ENCODE results near the gene TRIM27.
"Not testable (repeated sequence)": the region's sequence is repeated elsewhere in the genome, so short reads cannot be mapped to it uniquely, and the experiment has no call there.

The TRIM27 gene

DNA sequence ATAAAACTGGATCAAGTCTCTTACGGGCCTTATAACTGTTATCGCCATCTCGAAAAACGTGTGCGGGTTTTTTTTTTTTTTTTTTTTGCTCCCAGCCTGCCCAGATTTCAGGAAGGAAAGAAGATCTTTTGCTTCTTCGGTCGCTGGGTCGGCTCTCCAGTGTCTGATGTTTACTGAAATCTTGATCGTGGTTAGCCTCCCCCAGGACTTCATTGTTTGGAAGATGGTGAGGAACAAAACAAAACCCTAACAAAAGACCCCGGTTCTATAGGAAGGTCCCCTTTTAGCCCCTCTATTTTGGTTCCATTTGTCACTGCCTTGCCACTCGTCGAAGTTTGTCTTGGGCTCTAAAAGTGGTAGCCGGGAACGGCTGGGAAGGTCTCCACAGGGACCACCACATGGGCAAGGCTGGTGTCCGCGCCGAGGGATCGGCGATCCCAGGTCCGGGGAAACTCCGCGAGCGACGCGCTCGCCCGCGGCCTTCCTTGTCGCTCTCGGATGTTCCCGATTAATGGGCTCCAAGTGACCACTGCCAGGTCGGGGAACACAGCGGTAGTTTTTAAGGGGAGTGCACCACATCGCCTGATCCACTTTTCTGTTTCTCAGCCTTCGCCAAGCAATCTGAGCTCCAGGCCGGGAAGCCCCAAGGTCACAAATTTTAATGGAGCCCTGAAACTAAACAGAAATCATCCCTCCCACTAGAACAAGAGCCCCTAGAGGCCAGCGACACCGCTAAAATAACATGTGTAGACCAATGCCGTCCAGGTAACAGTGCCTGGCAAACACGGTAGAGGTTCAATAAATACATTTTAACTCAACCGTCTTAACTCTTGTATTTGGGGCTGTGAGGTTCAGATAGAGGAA lies 27.0 kb downstream of the TRIM27 start:
- peak; percentile 71 for DNase-seq (ENCODE audit: low spot score)

DNA sequence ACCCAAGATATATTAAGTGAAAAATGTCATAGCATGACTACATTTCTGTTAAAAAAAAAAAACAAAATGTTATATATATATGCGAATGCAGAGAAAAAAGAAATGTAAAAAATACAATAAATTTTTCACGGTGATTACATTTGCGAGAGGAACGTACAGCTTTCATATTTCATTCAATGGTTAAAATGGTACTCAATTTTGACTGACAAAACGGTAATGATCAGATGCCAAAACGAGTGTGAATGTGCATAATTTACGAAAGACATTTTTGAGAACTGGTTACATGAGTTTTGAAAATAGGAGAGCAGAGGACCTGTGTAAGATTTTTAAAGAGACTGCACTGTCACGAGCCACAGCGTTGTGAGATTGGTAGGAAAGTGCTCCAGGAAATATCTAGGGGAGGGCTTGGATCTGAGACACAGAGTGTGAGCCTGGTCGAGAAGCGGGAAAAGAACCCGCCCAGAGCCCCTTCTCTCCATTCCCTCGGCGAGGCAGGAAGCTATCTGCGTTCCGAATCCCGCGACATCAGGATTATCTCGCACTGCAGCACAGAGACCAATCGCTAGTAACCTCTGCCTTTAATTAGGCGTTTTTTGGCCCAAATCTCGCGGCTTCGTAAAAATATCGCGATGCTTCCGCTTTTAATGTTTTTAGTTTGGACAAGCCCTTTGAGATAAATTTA lies 28.5 kb downstream of the TRIM27 start:
- peak; percentile 96 for DNase-seq (ENCODE audit: low spot score)

DNA sequence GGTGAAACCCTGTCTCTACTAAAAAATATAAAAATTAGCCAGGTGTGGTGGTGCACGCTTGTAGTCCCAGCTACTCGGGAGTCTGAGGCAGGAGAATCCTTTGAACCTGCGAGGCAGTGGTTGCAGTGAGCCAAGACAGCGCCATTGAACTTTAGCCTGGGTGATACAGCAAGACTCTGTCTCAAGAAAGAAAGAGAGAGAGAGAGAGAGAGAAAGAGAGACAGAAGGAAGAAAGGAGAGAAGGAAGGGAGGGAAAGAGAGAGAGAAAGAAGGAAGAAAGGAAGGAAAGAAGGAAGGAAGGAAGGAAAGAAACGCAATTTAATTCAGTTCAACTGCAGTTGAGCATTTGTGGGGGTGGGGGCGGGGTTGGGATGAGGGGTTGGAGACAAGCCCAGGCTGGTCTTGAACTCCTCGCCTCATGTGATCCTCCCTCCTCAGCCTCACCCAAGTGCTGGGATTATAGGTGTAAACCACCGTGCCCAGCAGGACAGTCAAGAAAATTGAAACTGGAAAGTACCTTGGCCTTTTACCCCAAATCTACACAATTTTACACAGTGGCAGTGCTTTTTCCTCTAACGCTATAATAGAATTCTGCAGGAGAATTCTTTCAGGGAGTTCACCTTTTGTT lies 30.5 kb downstream of the TRIM27 start:
- DNase-seq (ENCODE audit: low spot score): no peak

DNA sequence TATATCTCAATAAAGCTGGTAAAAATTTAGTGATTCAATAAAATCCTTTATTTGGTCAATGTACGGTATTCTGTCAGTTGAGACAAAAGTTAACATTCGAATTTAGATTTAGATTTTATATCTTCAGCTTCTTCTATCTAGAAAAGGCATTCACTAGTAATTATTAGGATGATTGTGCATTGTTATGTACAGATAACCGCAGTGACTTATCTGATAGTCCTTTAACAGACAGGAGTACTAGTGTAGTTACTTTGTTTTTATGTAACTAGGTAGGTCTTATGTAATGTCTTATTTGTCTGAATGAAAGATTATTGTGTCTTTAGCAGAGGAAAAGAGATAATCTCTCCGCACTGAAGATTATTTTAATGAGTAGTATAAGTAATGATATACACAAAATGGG lies 31.3 kb downstream of the TRIM27 start:
- DNase-seq (ENCODE audit: low spot score): no peak

DNA sequence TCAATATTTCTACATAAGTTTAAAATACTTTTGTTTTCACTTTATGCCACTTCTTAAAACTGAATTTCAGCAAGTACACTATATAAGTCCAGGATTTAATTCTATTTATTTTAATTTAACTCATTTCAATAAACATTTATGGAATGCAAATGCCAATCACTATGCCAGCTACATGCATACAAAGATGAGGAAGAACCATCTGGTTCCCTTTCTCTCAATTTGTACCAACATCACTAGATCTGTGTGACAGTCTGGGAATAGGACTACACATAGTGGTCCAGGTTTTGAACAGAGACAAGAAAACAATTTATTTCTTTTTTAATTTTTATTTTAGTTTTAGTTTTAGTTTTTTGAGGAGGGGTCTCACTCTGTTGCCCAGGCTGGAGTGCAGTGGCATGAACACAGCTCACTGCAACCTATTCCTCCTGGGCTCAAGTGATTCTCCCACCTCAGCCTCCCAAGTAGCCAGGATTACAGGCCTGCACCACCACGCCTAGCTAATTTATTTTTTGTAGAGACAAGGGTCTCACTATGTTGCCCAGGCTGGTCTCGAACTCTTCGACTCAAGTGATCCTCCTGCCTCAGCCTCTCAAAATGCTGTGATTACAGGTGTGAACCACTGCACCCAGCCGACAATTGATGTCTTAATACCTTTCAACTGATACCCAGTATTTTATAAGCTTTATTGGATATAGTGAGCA lies 35.8 kb downstream of the TRIM27 start:
- DNase-seq (ENCODE audit: low spot score): no peak

DNA sequence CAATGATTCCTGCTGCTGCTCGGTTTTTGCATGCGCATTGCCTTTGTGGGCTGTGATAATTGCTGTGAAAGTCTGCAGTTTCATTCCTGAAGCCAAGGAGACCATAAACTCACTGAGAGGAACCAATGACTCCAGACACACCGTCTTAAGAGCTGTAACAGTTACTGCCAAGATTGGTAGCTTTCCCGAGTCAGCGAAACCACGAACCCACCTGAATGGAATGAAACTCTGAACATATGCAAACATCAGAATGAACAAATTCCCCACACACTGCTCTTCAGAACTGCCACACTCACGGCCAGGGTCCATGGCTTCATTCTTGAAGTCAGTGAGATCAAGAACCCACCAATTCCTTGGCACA lies 37.7 kb downstream of the TRIM27 start:
- DNase-seq (ENCODE audit: low spot score): no peak

DNA sequence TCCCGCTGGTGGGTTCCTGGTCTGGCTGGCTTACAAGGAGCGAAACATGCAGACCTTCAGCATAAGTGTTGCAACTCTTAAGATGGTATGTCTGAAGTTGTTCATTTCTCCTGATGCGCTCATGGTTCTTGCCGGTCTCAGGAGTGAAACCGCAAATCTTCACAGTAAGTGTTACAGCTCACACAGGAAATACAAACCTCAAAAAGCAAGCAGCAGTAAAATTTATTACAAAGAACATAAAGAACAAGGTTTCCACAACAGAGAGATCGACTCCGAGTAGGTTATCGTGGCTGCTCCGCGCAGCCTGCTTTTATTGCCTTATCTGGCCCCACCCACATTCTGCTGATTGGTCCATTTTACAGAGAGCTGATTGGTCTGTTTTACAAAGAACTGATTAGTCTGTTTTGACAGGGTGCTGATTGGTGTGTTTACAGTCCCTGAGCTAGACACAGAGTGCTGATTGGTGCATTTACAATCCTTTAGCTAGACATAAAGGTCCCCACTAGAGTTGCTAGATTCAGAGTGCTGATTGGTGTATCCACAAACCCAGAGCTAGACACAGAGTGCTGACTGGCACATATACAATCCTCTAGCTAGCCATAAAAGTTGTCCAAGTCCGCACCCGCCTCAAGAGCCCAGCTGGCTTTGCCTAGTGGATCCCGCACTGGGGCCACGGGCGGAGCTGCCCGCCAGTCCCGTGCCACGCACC lies 39.2 kb downstream of the TRIM27 start:
- peak; percentile 87 for DNase-seq (ENCODE audit: low spot score)

DNA sequence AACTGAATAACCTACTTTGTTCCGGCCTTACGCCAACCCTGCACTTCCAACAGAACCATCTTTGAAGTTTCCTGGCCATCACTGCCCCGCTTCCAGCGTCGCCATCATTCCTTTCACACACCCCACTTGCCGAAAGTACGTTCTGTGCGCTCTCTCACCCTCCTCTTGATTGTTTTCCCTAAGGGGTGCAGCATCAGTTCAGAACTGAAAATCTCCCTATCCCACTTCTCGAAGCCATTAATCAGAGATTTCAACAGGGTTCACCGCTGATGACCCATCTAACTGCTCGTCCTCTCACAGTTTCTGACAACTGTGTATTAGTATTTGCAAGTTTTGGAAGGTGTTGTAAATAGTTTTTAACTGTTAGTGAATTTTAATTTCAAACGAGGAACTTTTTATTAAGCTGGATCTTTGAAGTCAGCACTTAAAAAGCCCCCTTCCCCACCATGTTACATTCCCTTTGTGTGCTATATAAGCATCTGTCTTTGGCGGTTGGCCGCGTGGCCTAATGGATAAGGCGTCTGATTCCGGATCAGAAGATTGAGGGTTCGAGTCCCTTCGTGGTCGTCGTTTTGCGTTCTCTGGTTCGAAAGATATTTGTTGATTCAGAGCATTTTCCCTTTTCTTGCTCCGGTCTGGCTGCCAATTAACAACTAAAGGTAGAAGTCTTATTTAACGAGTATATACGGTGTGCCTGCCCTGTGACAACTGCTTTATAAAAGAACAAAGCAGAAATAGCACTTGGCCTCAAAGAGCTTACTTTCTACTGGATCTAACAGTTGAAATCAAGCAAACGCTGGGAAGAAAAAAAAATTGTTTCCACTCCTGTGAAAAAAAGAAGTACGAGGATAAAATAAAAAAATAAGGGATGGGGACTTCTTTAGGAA lies 42.6 kb downstream of the TRIM27 start:
- peak; percentile 44 for DNase-seq (ENCODE audit: low spot score)

DNA sequence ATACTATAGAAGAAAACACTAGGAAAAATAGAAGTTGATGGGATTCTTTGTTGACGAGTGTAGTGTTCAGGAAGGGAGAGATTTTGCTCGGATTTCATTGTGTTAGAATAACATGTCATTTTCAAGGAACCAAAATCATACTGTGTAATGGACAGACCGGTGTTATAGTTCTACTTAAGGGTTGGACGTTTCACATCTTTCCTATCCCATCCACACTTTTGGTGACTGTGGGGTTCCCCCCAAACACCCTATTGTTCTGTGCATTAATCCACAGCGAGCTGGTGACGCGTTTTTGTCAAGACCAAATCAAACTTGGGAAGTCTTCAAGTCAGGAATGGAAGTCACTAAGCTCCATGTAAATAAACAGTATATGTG lies 43.3 kb downstream of the TRIM27 start:
- DNase-seq (ENCODE audit: low spot score): no peak

DNA sequence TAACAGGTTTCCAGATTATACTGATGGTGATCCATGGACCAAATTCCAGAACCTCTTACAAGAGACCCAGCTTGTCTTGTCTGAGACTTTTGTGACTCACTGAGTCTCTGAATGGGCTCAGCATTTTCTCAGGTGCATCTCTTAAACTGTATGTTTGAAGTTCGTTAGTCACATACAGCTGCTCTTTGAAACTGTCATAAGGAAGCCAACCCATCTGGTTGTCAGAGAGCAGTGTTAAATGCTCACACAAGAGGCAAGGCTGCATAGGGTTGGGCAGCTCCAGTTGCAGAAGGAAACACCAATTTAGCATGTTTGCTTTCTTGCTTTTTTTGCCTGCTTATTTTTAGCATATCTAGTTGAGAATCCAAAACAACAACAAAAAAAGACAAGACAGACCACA lies 47.1 kb downstream of the TRIM27 start:
- no peak for DNase-seq (ENCODE audit: low spot score)

DNA sequence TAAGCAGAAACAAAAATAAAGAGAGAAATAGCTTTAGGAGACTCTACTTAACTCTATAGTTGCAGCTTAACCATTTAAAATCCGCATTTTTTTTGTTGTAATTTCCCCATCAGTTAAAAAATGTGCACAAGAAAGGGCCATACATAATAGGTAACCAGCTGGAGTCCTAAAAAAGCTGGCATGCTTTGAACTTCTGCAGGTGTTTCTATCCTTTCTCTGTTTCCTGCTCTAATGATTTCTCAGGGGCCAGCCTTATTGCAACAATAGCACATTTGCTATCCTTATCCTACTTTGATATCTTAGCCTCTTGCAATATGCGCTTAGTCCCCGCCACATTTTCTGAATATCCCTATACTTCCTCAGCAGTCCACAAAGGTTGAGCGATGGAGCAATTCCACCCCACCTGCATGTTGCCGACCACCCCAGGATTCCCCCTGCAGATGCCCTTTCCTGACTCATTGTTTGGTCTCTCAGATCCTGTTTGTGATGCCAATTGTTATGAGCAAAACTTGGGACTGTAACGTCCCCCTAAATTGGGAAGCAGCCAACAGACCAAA lies 48.5 kb downstream of the TRIM27 start:
- no peak for DNase-seq (ENCODE audit: low spot score)

DNA sequence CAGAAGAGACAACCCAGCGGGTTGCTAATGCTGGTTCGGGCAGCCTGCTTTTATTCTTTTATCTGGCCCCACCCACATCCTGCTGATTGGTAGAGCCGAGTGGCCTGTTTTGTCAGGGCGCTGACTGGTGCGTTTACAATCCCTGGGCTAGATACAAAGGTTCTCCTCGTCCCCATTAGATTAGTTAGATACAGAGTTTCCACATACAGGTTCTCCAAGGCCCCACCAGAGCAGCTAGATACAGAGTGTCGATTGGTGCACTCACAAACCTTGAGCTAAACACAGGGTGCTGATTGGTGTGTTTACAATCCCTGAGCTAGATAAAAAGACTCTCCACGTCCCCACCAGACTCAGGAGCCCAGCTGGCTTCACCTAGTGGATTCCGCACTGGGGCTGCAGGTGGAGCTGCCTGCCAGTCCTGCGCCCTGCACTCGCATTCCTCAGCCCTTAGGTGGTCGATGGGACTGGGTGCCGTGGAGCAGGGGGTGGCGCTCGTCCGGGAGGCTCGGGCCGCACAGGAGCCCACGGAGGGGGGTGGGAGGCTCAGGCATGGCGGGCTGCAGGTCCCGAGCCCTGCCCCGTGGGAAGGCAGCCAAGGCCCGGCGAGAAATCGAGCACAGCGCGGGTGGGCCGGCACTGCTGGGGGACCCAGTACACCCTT lies 51.5 kb downstream of the TRIM27 start:
- DNase-seq (ENCODE audit: low spot score): not testable (repeated sequence)

DNA sequence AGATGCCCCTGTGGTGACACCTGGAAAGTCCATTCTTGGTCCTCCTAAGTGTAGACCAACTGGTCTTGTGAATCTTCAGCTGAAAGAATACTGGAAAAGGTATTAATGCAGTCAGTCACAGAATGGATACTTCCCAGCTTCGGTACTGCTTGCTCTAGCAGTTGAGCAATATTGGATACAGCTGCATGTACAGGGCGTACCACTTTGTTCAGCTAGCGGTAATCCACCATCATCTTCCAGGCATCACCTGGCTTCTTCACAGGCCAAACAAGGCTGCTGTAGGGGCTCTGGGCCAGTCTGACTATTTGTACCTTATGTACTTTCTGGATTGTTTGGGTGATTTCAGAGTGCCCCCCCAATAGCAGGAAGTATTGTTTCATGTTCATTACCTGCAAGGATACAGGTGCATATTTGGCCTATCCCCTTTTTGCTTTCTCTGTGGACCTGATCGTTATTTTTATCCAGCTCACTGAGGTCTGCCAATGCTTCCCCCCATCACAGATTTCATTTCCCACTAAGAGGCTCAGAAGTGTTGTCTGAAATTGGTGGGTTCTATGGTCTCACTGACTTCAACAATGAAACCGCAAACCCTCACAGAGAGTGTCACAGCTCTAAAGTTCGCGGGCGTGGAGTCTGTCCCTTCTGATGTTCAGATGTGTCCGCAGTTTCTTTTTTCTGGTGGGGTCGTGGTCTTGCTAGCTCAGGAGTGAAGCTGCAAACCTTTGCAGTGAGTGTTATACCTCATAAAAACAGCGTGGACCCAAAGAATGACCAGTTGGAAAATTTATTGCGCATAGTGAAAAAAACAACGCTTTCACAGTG lies 52.2 kb downstream of the TRIM27 start:
- DNase-seq (ENCODE audit: low spot score): no peak

DNA sequence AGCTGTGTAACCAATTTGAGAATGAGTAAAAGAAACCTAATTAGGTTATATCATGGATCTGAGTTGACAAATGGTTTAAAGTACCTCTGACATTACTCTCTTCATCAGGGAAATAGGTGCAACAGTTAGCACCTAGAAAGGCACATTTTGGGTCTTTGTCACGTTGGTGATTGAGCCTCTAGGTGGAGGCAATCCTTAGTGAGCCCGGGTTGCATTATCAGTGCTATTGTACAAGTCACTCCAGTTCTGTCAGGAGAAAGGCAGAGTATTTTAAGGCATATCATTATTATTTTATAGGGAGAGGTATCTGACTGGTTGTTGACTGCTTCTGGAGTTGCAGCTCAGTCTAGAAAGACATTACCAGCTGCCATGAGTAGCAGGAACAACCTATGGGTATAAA lies 54.9 kb downstream of the TRIM27 start:
- no peak for DNase-seq (ENCODE audit: low spot score)

DNA sequence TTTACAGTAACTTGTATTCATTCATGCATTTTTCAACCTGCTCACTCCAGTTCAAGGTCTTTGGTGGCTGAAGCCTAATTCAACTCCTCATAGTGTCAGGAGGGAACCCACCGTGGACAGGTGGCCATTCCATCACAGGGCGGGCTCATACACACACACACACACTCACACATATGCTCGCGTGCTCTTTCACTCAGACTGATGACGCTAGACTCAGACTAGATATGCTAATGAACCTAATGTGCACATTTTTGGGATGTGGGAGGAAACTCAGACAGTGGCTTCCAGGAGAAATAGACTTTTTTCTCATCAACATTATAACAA lies 56.7 kb downstream of the TRIM27 start:
- peak; percentile 33 for DNase-seq (ENCODE audit: low spot score)

DNA sequence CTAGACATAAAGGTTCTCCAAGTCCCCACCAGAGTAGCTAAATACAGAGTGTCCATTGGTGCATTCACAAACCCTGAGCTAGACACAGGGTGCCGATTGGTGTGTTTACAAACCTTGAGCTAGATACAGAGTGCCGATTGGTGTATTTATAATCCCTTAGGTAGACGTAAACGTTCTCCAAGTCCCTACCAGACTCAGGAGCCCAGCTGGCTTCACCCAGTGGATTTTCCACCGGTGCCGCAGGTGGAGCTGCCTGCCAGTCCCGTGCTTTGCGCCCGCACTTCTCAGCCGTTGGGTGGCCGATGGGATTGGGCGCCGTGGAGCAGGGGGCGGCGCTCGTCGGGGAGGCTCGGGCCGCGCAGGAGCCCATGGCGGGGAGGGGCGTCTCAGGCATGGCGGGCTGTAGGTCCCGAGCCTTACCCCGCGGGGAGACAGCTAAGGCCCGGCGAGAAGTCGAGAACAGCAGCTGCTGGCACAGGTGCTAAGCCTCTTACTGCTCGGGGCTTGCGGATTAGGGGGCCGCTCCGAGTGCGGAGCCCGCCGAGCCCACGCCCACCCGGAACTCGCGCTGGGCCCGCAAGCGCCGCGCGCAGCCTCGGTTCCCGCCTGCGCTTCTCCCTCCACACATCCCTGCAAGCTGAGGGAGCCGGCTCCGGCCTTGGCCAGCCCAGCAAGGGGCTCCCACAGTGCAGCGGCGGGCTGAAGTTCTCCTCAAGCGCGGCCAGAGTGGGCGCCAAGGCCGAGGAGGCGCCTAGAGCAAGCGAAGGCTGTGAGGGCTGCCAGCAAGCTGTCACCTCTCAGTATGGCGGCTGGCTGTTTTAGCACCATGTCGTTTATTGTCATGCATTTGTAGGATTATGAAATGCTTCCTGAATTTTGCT lies 57.3 kb downstream of the TRIM27 start:
- DNase-seq (ENCODE audit: low spot score): peak; percentile 72

DNA sequence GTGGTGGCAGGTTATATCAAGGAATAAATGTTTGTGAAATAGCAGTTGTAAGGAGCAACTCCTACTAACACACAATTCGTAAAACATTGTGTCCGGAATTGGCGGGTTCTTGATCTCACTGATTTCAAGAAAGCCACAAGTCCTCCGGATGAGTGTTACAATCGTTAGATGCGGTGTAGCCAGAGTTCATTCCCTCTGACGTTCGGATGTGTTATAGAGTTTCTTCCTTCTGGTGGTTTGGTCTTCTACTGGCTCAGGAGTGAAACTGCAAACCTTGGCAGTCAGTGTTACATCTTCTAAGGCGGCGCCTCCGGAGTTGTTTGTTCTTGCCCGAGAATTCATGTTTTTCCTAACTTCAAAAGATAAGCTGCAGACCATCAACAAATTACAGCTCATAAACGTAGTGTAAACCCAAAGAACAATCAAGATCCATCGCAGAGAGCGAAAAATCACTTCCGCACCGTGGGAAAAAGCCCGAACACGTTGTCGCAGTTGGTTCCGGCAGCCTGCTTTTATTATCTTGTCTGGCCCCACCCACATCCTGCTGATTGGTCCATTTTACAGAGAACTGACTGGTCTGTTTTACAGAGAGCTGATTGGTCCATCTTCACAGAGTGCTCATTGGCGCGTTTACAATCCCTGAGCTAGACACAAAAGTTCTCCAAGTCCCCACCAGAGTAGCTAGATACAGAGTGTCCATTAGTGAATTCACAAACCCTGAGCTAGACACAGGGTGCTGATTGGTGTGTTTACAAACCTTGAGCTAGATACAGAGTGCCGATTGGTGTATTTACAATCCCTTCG lies 58.2 kb downstream of the TRIM27 start:
- DNase-seq (ENCODE audit: low spot score): no peak

All from CD4-positive, alpha-beta T cell treated with Interleukin-2 at 100 ng/mL for 4 hours (primary cell).